Karpas-422 (cell line): Measurements from ENCODE around the gene PRUNE1. TPM values are rescaled to one million over a fixed set of nuclear protein-coding genes. Genes with fewer than 3 reads are reported as not detected.

Experiments
- DNase-seq: peaks from one replicate; pipeline ENCODE4 v3.0.0-alpha.2; 2015
- H2AFZ ChIP-seq: fragments of 200-600 bp; sonication (generic); 2 replicates; pipeline ENCODE4 v1.6.1; 2014; ENCODE audit warnings: antibody characterized with exemption, low read length, mixed read lengths
- H3K27ac ChIP-seq: fragments of 200-600 bp; sonication (generic); 2 replicates; pipeline ENCODE4 v1.5.1; 2014; ENCODE audit warnings: mild to moderate bottlenecking, low read length, moderate library complexity
- H3K27me3 ChIP-seq: fragments of 200-600 bp; sonication (generic); 2 replicates; pipeline ENCODE4 v1.6.1; 2014; ENCODE audit warnings: low read length, mixed read lengths
- H3K36me3 ChIP-seq: fragments of 200-600 bp; sonication (generic); 2 replicates; pipeline ENCODE4 v1.6.1; 2014; ENCODE audit warnings: low read length, mixed read lengths; ENCODE audit not compliant: insufficient read depth
- H3K4me1 ChIP-seq: fragments of 200-600 bp; sonication (generic); 2 replicates; pipeline ENCODE4 v1.6.1; 2014; ENCODE audit warnings: mild to moderate bottlenecking, low read length, mixed read lengths
- H3K4me2 ChIP-seq: fragments of 200-600 bp; sonication (generic); 2 replicates; pipeline ENCODE4 v1.6.1; 2014; ENCODE audit warnings: low read length, low read depth, mild to moderate bottlenecking; ENCODE audit not compliant: poor library complexity, severe bottlenecking
- H3K4me3 ChIP-seq: fragments of 200-600 bp; sonication (generic); 2 replicates; pipeline ENCODE4 v1.5.1; 2014; ENCODE audit warnings: mild to moderate bottlenecking, antibody characterized with exemption, low read length, mixed read lengths
- H3K79me2 ChIP-seq: fragments of 200-600 bp; sonication (generic); 2 replicates; pipeline ENCODE4 v1.6.1; 2014; ENCODE audit warnings: mild to moderate bottlenecking, low read length, mixed read lengths
- H3K9ac ChIP-seq: fragments of 200-600 bp; sonication (generic); 2 replicates; pipeline ENCODE4 v1.6.0; 2014; ENCODE audit warnings: low read length
- H3K9me2 ChIP-seq: fragments of 200-600 bp; sonication (generic), shearing (Covaris generic); replicated peaks from 2 replicates; pipeline ENCODE4 v1.6.0; 2014; ENCODE audit warnings: mild to moderate bottlenecking, low read length, moderate library complexity; ENCODE audit not compliant: insufficient read depth
- H3K9me3 ChIP-seq: fragments of 300-700, 200-600 bp; sonication (generic); 2 replicates; pipeline ENCODE4 v1.6.1; 2014; ENCODE audit warnings: low read length, mixed read lengths
- H4K20me1 ChIP-seq: fragments of 200-600 bp; sonication (generic); 2 replicates; pipeline ENCODE4 v1.6.1; 2014; ENCODE audit warnings: mild to moderate bottlenecking, antibody characterized with exemption, low read length, low read depth; ENCODE audit not compliant: insufficient read depth
- total RNA-seq: library from RNA; depleted of rRNA; stranded (reverse); fragments of >200 nt; shearing (Covaris generic); gene quantifications from 2 replicates; pipeline ENCODE4 v1.2.3, GENCODE V29; 2014; ENCODE audit warnings: low replicate concordance; rRNA removed

Gene PRUNE1
- 28.8 and 35.0 TPM in 2 replicates for total RNA-seq

- Histone ChIP-seq H3K4me3 (peak within 1 kb of the TSS; percentile 91), H3K27me3 (no peaks in the 10 kb centered on the region), H3K36me3 (no peaks in the 10 kb centered on the region), H4K20me1 (no peaks in the 10 kb centered on the region), H3K4me1 (peaks cover 61% of the 10 kb centered on the region), H3K9me3 (no peaks in the 10 kb centered on the region), H3K9ac (peak within 1 kb of the TSS; percentile 95), H2AFZ (peak within 1 kb of the TSS; percentile 84), H3K9me2 (no peaks in the 10 kb centered on the region), H3K4me2 (peak within 1 kb of the TSS; percentile 89), H3K79me2 (peaks cover 56% of the 10 kb centered on the region), H3K27ac (peak within 1 kb of the TSS; percentile 29; the same call in 1 of the 2 replicates)
- DNase-seq = peak; percentile 99
Observed at GRCh38 chr1:151008244-151009205, at the start of gene PRUNE1. PRUNE1 (plus strand) TSS chr1:151008449; CDS start chr1:151008633, 184 bp downstream.

- Histone ChIP-seq H3K79me2 (no peaks in the 10 kb centered on the region), H3K4me2 (no peak overlapping the region), H3K9me3 (no peaks in the 10 kb centered on the region), H3K4me1 (no peaks in the 10 kb centered on the region), H3K27ac (no peak overlapping the region), H3K4me3 (no peak overlapping the region), H3K9ac (no peak overlapping the region), H3K9me2 (no peaks in the 10 kb centered on the region), H4K20me1 (0 out of 2 replicates have a peak, but pooled peaks cover 3% of the 10 kb centered on the region), H3K27me3 (no peaks in the 10 kb centered on the region), H2AFZ (no peak overlapping the region), H3K36me3 (peaks cover 58% of the 10 kb centered on the region)
- no peak for DNase-seq
Observed at GRCh38 chr1:150960646-150961045, 47.6 kb upstream of the PRUNE1 start.

GRCh38 chr1:150961756-150962155, 46.5 kb upstream of the PRUNE1 start:
- H3K4me2 ChIP-seq = no peak overlapping the region
- H2AFZ ChIP-seq = no peak overlapping the region
- no peak overlapping the region for H3K9ac ChIP-seq
- no peaks in the 10 kb centered on the region for H3K9me2 ChIP-seq
- 0 out of 2 replicates have a peak, but pooled peaks cover 8% of the 10 kb centered on the region for H4K20me1 ChIP-seq
- no peak overlapping the region for H3K27ac ChIP-seq
- peaks cover 66% of the 10 kb centered on the region for H3K36me3 ChIP-seq
- no peak for DNase-seq
- H3K27me3 ChIP-seq = no peaks in the 10 kb centered on the region
- no peaks in the 10 kb centered on the region for H3K79me2 ChIP-seq
- no peaks in the 10 kb centered on the region for H3K9me3 ChIP-seq
- no peaks in the 10 kb centered on the region for H3K4me1 ChIP-seq
- no peak overlapping the region for H3K4me3 ChIP-seq

GRCh38 chr1:150963321-150964163, 44.7 kb upstream of the PRUNE1 start:
- peaks cover 65% of the 10 kb centered on the region for H3K36me3 ChIP-seq
- no peak overlapping the region for H3K27ac ChIP-seq
- H3K9me3 ChIP-seq = no peaks in the 10 kb centered on the region
- DNase-seq = no peak
- no peaks in the 10 kb centered on the region for H3K9me2 ChIP-seq
- H3K4me1 ChIP-seq = no peaks in the 10 kb centered on the region
- H3K79me2 ChIP-seq = no peaks in the 10 kb centered on the region
- H3K27me3 ChIP-seq = no peaks in the 10 kb centered on the region
- H3K9ac ChIP-seq = no peak overlapping the region
- H2AFZ ChIP-seq = no peak overlapping the region
- no peak overlapping the region for H3K4me3 ChIP-seq
- no peak overlapping the region for H3K4me2 ChIP-seq
- H4K20me1 ChIP-seq = 0 out of 2 replicates have a peak, but pooled peaks cover 11% of the 10 kb centered on the region

- Histone ChIP-seq H3K27ac (no peak overlapping the region), H3K36me3 (peaks cover 65% of the 10 kb centered on the region), H4K20me1 (0 out of 2 replicates have a peak, but pooled peaks cover 11% of the 10 kb centered on the region), H3K27me3 (no peaks in the 10 kb centered on the region), H3K9me2 (no peaks in the 10 kb centered on the region), H3K9me3 (no peaks in the 10 kb centered on the region), H3K4me2 (no peak overlapping the region), H3K4me1 (no peaks in the 10 kb centered on the region), H3K4me3 (no peak overlapping the region), H3K79me2 (peaks cover 6% of the 10 kb centered on the region), H3K9ac (no peak overlapping the region), H2AFZ (no peak overlapping the region)
- no peak for DNase-seq
Observed at GRCh38 chr1:150964164-150964489, 44.1 kb upstream of the PRUNE1 start.

GRCh38 chr1:150965605-150966004, 42.6 kb upstream of the PRUNE1 start:
- Histone ChIP-seq H3K79me2 (peaks cover 20% of the 10 kb centered on the region), H3K9ac (no peak overlapping the region), H3K4me2 (no peak overlapping the region), H3K9me2 (no peaks in the 10 kb centered on the region), H4K20me1 (peaks cover 13% of the 10 kb centered on the region; the same call in 1 of the 2 replicates), H3K9me3 (no peaks in the 10 kb centered on the region), H3K4me3 (no peak overlapping the region), H3K27me3 (no peaks in the 10 kb centered on the region), H3K36me3 (peaks cover 56% of the 10 kb centered on the region), H2AFZ (no peak overlapping the region), H3K27ac (no peak overlapping the region), H3K4me1 (peaks cover 3% of the 10 kb centered on the region)
- DNase-seq = no peak

- Histone ChIP-seq H2AFZ (no peak overlapping the region), H3K4me1 (peaks cover 7% of the 10 kb centered on the region), H3K27ac (no peak overlapping the region), H3K9ac (no peak overlapping the region), H3K36me3 (peaks cover 52% of the 10 kb centered on the region), H3K4me2 (no peak overlapping the region), H3K9me3 (no peaks in the 10 kb centered on the region), H4K20me1 (peaks cover 17% of the 10 kb centered on the region; the same call in 1 of the 2 replicates), H3K27me3 (no peaks in the 10 kb centered on the region), H3K4me3 (no peak overlapping the region), H3K79me2 (peaks cover 24% of the 10 kb centered on the region), H3K9me2 (no peaks in the 10 kb centered on the region)
- DNase-seq = no peak
Observed at GRCh38 chr1:150966011-150966410, 42.2 kb upstream of the PRUNE1 start.

- no peak overlapping the region for H2AFZ ChIP-seq
Observed at GRCh38 chr1:150967936-150968335, 40.3 kb upstream of the PRUNE1 start.

More at GRCh38 chr1:150967936-150968335, 40.3 kb upstream of the PRUNE1 start:
- H3K79me2 ChIP-seq = peaks cover 43% of the 10 kb centered on the region
- no peak overlapping the region for H3K4me3 ChIP-seq
- peaks cover 44% of the 10 kb centered on the region; the same call in 1 of the 2 replicates for H3K36me3 ChIP-seq
- no peaks in the 10 kb centered on the region for H3K27me3 ChIP-seq
- peaks cover 32% of the 10 kb centered on the region for H4K20me1 ChIP-seq
- no peaks in the 10 kb centered on the region for H3K9me2 ChIP-seq
- H3K4me1 ChIP-seq = peaks cover 27% of the 10 kb centered on the region
- no peak overlapping the region for H3K9ac ChIP-seq
- DNase-seq = no peak
- H3K9me3 ChIP-seq = no peaks in the 10 kb centered on the region
- H3K4me2 ChIP-seq = no peak overlapping the region
- H3K27ac ChIP-seq = no peak overlapping the region
